K562 (cell line): ENCODE results near the gene CAPN12. TPM values are rescaled to one million over a fixed set of nuclear protein-coding genes. Genes with fewer than 3 reads are reported as not detected.

Source experiments
- BRF2 ChIP-seq: IDR thresholded peaks from 3 replicates; pipeline ENCODE4 v1.6.1; 2011; ENCODE audit warnings: borderline replicate concordance, mild to moderate bottlenecking; ENCODE audit not compliant: insufficient read length, insufficient read depth
- CBX1 ChIP-seq: sonication (generic); IDR thresholded peaks from 2 replicates; pipeline ENCODE4 v1.6.1; 2016; ENCODE audit warnings: antibody characterized with exemption, low read depth, mild to moderate bottlenecking
- CBX3 ChIP-seq, 2 experiments: IDR thresholded peaks; 1 replicate in 1 of 2; 2 replicates in 1 of 2; pipeline ENCODE4 v1.6.1; 2012; ENCODE audit warnings: inconsistent platforms in 2 of 2, low read length in 2 of 2, borderline replicate concordance in 1 of 2, control low read depth in 1 of 2
- ETV1 ChIP-seq: fragments of 450-650 bp; conservative IDR thresholded peaks from 2 replicates; pipeline ENCODE4 v1.6.1; 2016; ENCODE audit warnings: missing genetic modification characterization, control low read depth, low read depth, missing compliant biosample characterization
- GATAD2A ChIP-seq: fragments of 450-650 bp; IDR thresholded peaks from 2 replicates; pipeline ENCODE4 v1.6.1; 2017
- HMG20A ChIP-seq: fragments of 450-650 bp; formaldehyde crosslinking; conservative IDR thresholded peaks from 2 replicates; pipeline ENCODE4 v1.4.0; 2020; ENCODE audit warnings: mild to moderate bottlenecking, mixed read lengths
- MCM3 ChIP-seq: fragments of 450-650 bp; IDR thresholded peaks from 2 replicates; pipeline ENCODE4 v1.6.1; 2016
- NCOA6 ChIP-seq: fragments of 450-650 bp; IDR thresholded peaks from 2 replicates; pipeline ENCODE4 v1.6.1; 2017; ENCODE audit warnings: mild to moderate bottlenecking
- NR0B1 ChIP-seq: fragments of 450-650 bp; IDR thresholded peaks from one replicate; pipeline ENCODE4 v1.6.1; 2018; ENCODE audit warnings: mild to moderate bottlenecking, moderate library complexity; ENCODE audit not compliant: partially characterized antibody
- OTX1 ChIP-seq: fragments of 450-650 bp; formaldehyde crosslinking; IDR thresholded peaks from 2 replicates; pipeline ENCODE4 v1.4.0; 2022; ENCODE audit warnings: mild to moderate bottlenecking
- PHF8 ChIP-seq: fragments of 200-600 bp; sonication (generic); IDR thresholded peaks from 2 replicates; pipeline ENCODE4 v1.6.1; 2012; ENCODE audit warnings: mixed run types, mild to moderate bottlenecking, inconsistent platforms, low read length, moderate library complexity, borderline replicate concordance
- POLR2AphosphoS2 ChIP-seq: IDR thresholded peaks from 2 replicates; pipeline ENCODE4 v1.6.1; 2012; ENCODE audit warnings: low read length, improper control_type of control experiment
- PURB ChIP-seq: sonication (generic); formaldehyde crosslinking; IDR thresholded peaks from 2 replicates; pipeline ENCODE4 v1.9.0; 2021; ENCODE audit warnings: low read depth, mild to moderate bottlenecking, missing genetic modification reagents
- PYGO2 ChIP-seq: fragments of 450-650 bp; IDR thresholded peaks from 2 replicates; pipeline ENCODE4 v1.6.1; 2016; ENCODE audit warnings: mild to moderate bottlenecking, missing genetic modification characterization, moderate library complexity, missing compliant biosample characterization
- SMARCA5 ChIP-seq: fragments of 450-650 bp; IDR thresholded peaks from 2 replicates; pipeline ENCODE4 v1.6.1; 2016
- SRSF1 ChIP-seq: fragments of 200-400 bp; formaldehyde crosslinking; IDR thresholded peaks from 2 replicates; pipeline ENCODE4 v1.6.1; 2017; ENCODE audit warnings: mild to moderate bottlenecking, low read depth, low read length, moderate library complexity
- TAL1 ChIP-seq: fragments of 450-650 bp; IDR thresholded peaks from 2 replicates; pipeline ENCODE4 v1.6.1; 2016; ENCODE audit warnings: mild to moderate bottlenecking
- TCFL5 ChIP-seq: fragments of 250-450 bp; sonication (Bioruptor Pico); conservative IDR thresholded peaks from 2 replicates; pipeline ENCODE4 v1.6.1; 2021; ENCODE audit warnings: mild to moderate bottlenecking, moderate library complexity, matching md5 sums
- TEAD4 ChIP-seq, 2 experiments: sonication (generic) in 1 of 2; formaldehyde crosslinking in 1 of 2; IDR thresholded peaks; 2 replicates each; pipeline versions ENCODE4 v1.6.1 to v1.8.0; 2012 to 2022; ENCODE audit warnings: borderline replicate concordance in 1 of 2, inconsistent platforms in 1 of 2, low read length in 1 of 2, mild to moderate bottlenecking in 1 of 2, missing genetic modification reagents in 1 of 2
- TRIM28 ChIP-seq: fragments of 450-650 bp; IDR thresholded peaks from 2 replicates; pipeline ENCODE4 v1.6.1; 2017
- VEZF1 ChIP-seq: fragments of 200-800 bp; sonication (Bioruptor generic); IDR thresholded peaks from 2 replicates; pipeline ENCODE4 v1.6.1; 2017; ENCODE audit warnings: missing genetic modification characterization, missing compliant biosample characterization
- ZBTB34 ChIP-seq: fragments of 250-450 bp; sonication (Bioruptor Pico); IDR thresholded peaks from 2 replicates; pipeline ENCODE4 v1.8.0; 2021; ENCODE audit warnings: mild to moderate bottlenecking, moderate library complexity
- ZFP30 ChIP-seq: fragments of 250-450 bp; sonication (Bioruptor Pico); IDR thresholded peaks from 2 replicates; pipeline ENCODE4 v1.8.0; 2022; ENCODE audit warnings: moderate library complexity, mild to moderate bottlenecking, inconsistent platforms, borderline replicate concordance
- ZNF780A ChIP-seq: fragments of 250-450 bp; sonication (Bioruptor Pico); IDR thresholded peaks from 2 replicates; pipeline ENCODE4 v1.5.0; 2021; ENCODE audit warnings: mild to moderate bottlenecking
- polyA plus RNA-seq, 8 experiments: library from polyadenylated mRNA; depleted of rRNA in 4 of 8; stranded (reverse) in 5 of 8; unstranded in 3 of 8; fragments of >200 nt; fragmentation: Nextera tagmentation in 2 of 8; fragmentation: Illumina TruSeq in 1 of 8; extraction: Ambion mirVana in 2 of 8; extraction: Trizol in 1 of 8; gene quantifications; 2 replicates each; pipeline versions ENCODE4 v1.2.1 to v1.2.3, GENCODE V29; 2011 to 2014; ENCODE audit warnings: inconsistent platforms in 1 of 8, missing spikeins in 1 of 8
- total RNA-seq, 7 experiments: library from RNA; depleted of rRNA in 6 of 7; stranded (reverse); fragments of >200 nt in 6 of 7; fragmentation: Illumina TruSeq in 2 of 7; extraction: Trizol in 2 of 7; gene quantifications; 2 replicates each; pipeline versions ENCODE4 v1.2.1 to v1.2.3, GENCODE V29; 2011 to 2021; ENCODE audit warnings: low replicate concordance in 1 of 7

Gene CAPN12
- total and polyA plus RNA-seq, 9 of the 15 experiments (the other 6 are each of a cell fraction or from before 2014, with no cell fraction given), result 0.83 to 7.0 (median 1.6) TPM

GRCh38 chr19:38736413-38737280 is 7.6 kb downstream of the CAPN12 start (continued):
- TF ChIP-seq BRF2 (no peak), PHF8 (peak; percentile 21; the same call in 1 of the 2 replicates), SMARCA5 (peak; percentile 55; the same call in 1 of the 2 replicates), MCM3 (no peak), NCOA6 (0 out of 2 replicates have a peak, but pooled peaks have one; percentile 59), ETV1 (tag) (no peak), TAL1 (no peak), NR0B1 (no peak), CBX1 (no peak), TCFL5 (no peak), ZBTB34 (CRISPR knock-in tag) (no peak), OTX1 (CRISPR knock-in tag) (peak; percentile 50; the same call in 1 of the 2 replicates), PURB (CRISPR knock-in tag) (no peak), POLR2AphosphoS2 (no peak), ZFP30 (CRISPR knock-in tag) (no peak), CBX3 (IDR thresholded peaks at IDR 0.05; ENCODE audit: borderline replicate concordance in 1 of 2, low read length in 2 of 2) (no peak), TEAD4 (IDR thresholded peaks at IDR 0.05; ENCODE audit: low read length) (no peak), TEAD4 (CRISPR knock-in tag; IDR thresholded peaks at IDR 0.05; ENCODE audit: borderline replicate concordance) (no peak), SRSF1 (no peak), TRIM28 (no peak), PYGO2 (no peak), HMG20A (CRISPR knock-in tag) (no peak), ZNF780A (CRISPR knock-in tag) (no peak), GATAD2A (no peak), VEZF1 (peak; percentile 90)
